Naive thymus-derived CD8-positive, alpha-beta T cell (primary cell): ENCODE measurements around the gene DCUN1D2. TPM values are rescaled to one million over a fixed set of nuclear protein-coding genes. Genes with fewer than 3 reads are reported as not detected.
A peak's percentile ranks its signal among the peaks of the same experiment; 100 is the strongest.

Source experiments
- ATAC-seq, 2 donors: fragments of 150-1000 bp; cut with Tn5 transposase in 1 of 2; sonication (Bioruptor Pico), chemical (Tn5 transposase) in 1 of 2; 1 replicate in 1 of 2; 2 replicates in 1 of 2; pipeline ENCODE4 v1.10.0; 2021; ENCODE audit warnings: mild to moderate bottlenecking in 2 of 2, moderate library complexity in 2 of 2
- POLR2A ChIA-PET: fragments of 350-600 bp; sonication (Branson Sonifier 250); formaldehyde crosslinking; loops from one replicate; lab custom pipeline; 2021; ENCODE audit warnings: antibody characterized with exemption; lab: Charles Lee
- DNase-seq, 10 donors: peaks; one replicate each; pipeline versions ENCODE4 v3.0.0 to v3.0.0-alpha.2; 2020 to 2022
- H3K27ac Mint-ChIP-seq, 10 donors: one replicate each; pipeline ENCODE4 v1.8.0; 2020 to 2022; ENCODE audit warnings: mild to moderate bottlenecking in 10 of 10, mixed read lengths in 10 of 10, moderate library complexity in 4 of 10, inconsistent platforms in 1 of 10
- H3K27me3 Mint-ChIP-seq, 5 donors: one replicate each; pipeline ENCODE4 v1.8.0; 2021 to 2022; ENCODE audit warnings: mixed read lengths in 5 of 5
- H3K36me3 Mint-ChIP-seq, 3 donors: one replicate each; pipeline ENCODE4 v1.8.0; 2020 to 2022; ENCODE audit warnings: mixed read lengths in 3 of 3, mild to moderate bottlenecking in 2 of 3, inconsistent platforms in 1 of 3
- H3K4me1 Mint-ChIP-seq, 4 donors: one replicate each; pipeline ENCODE4 v1.8.0; 2021 to 2022; ENCODE audit warnings: mixed read lengths in 4 of 4
- H3K4me3 Mint-ChIP-seq, 10 donors: one replicate each; pipeline ENCODE4 v1.8.0; 2020 to 2022; ENCODE audit warnings: mild to moderate bottlenecking in 10 of 10, mixed read lengths in 10 of 10, moderate library complexity in 6 of 10, inconsistent platforms in 1 of 10
- H3K9me3 Mint-ChIP-seq, 9 donors: one replicate each; pipeline ENCODE4 v1.8.0; 2020 to 2022; ENCODE audit warnings: mixed read lengths in 9 of 9, mild to moderate bottlenecking in 3 of 9, inconsistent platforms in 1 of 9, moderate library complexity in 1 of 9
- polyA plus RNA-seq, 3 donors: library from polyadenylated mRNA; unstranded; fragments of 300-500 nt; fragmentation: Illumina TruSeq; gene quantifications; one replicate each; pipeline ENCODE4 v1.2.3, GENCODE V29; 2021
- total RNA-seq, 8 experiments: library from RNA in 2 of 8; stranded (reverse) in 2 of 8; gene quantifications; one replicate each; pipeline ENCODE4 v1.2.3 and lab custom pipeline; 2021 to 2026

DCUN1D2 gene
- total and polyA plus RNA-seq, 5 experiments from 2014 or later, result 4.8 to 37.5 (median 11.4) TPM

GRCh38 chr13:113429608-113429985, 60.9 kb downstream of the DCUN1D2 start:
- POLR2A ChIA-PET, result no interaction called here
- H3K4me3 Mint-ChIP-seq, result no peak overlapping the region
- peak overlapping the region in 1 of 10 donors; percentile 27 for H3K27ac Mint-ChIP-seq
- DNase-seq, result no peak
- H3K9me3 Mint-ChIP-seq, result no peaks in the 10 kb centered on the region
- H3K36me3 Mint-ChIP-seq, result no peaks in the 10 kb centered on the region
- ATAC-seq, result no peak
- no peaks in the 10 kb centered on the region for H3K4me1 Mint-ChIP-seq
- peaks cover 0 to 5% (median 0%) of the 10 kb centered on the region in 5 donors for H3K27me3 Mint-ChIP-seq

GRCh38 chr13:113428871-113429607, 61.5 kb downstream of the DCUN1D2 start:
- POLR2A ChIA-PET, result no interaction called here
- H3K27me3 Mint-ChIP-seq, result peaks cover 0 to 5% (median 0%) of the 10 kb centered on the region in 5 donors
- no peak for DNase-seq
- no peak for ATAC-seq
- H3K9me3 Mint-ChIP-seq, result no peaks in the 10 kb centered on the region
- H3K4me1 Mint-ChIP-seq, result no peaks in the 10 kb centered on the region
- no peak overlapping the region for H3K4me3 Mint-ChIP-seq
- H3K36me3 Mint-ChIP-seq, result no peaks in the 10 kb centered on the region
- peak overlapping the region in 1 of 10 donors; percentile 15 for H3K27ac Mint-ChIP-seq

- H3K9me3 Mint-ChIP-seq, result no peaks in the 10 kb centered on the region
These were observed 62.0 kb downstream of the DCUN1D2 start for GRCh38 chr13:113428469-113428865.

GRCh38 chr13:113427562-113428468, 62.7 kb downstream of the DCUN1D2 start:
- H3K27ac Mint-ChIP-seq, result peak overlapping the region in 1 of 10 donors; percentile 34
- no peaks in the 10 kb centered on the region for H3K36me3 Mint-ChIP-seq
- ATAC-seq (no peak), DNase-seq (no peak)
- POLR2A ChIA-PET, result no interaction called here
- H3K4me3 Mint-ChIP-seq, result no peak overlapping the region
- no peaks in the 10 kb centered on the region for H3K9me3 Mint-ChIP-seq
- H3K4me1 Mint-ChIP-seq, result no peaks in the 10 kb centered on the region
- peaks cover 0 to 5% (median 0%) of the 10 kb centered on the region in 5 donors for H3K27me3 Mint-ChIP-seq

More at GRCh38 chr13:113428469-113428865, 62.0 kb downstream of the DCUN1D2 start:
- ATAC-seq (no peak), DNase-seq (no peak)
- Mint-ChIP-seq H3K4me1 (no peaks in the 10 kb centered on the region), H3K27me3 (peaks cover 0 to 5% (median 0%) of the 10 kb centered on the region in 5 donors), H3K4me3 (no peak overlapping the region), H3K27ac (no peak overlapping the region), H3K36me3 (no peaks in the 10 kb centered on the region)
- POLR2A ChIA-PET, result no interaction called here

GRCh38 chr13:113426591-113426986, 63.9 kb downstream of the DCUN1D2 start:
- H3K9me3 Mint-ChIP-seq, result no peaks in the 10 kb centered on the region
- DNase-seq, result no peak
- POLR2A ChIA-PET, result no interaction called here
- no peaks in the 10 kb centered on the region for H3K36me3 Mint-ChIP-seq
- peak overlapping the region in 1 of 10 donors; percentile 33 for H3K27ac Mint-ChIP-seq
- peaks cover 0 to 6% (median 0%) of the 10 kb centered on the region in 5 donors for H3K27me3 Mint-ChIP-seq
- no peak for ATAC-seq
- no peak overlapping the region for H3K4me3 Mint-ChIP-seq
- no peaks in the 10 kb centered on the region for H3K4me1 Mint-ChIP-seq

DNA sequence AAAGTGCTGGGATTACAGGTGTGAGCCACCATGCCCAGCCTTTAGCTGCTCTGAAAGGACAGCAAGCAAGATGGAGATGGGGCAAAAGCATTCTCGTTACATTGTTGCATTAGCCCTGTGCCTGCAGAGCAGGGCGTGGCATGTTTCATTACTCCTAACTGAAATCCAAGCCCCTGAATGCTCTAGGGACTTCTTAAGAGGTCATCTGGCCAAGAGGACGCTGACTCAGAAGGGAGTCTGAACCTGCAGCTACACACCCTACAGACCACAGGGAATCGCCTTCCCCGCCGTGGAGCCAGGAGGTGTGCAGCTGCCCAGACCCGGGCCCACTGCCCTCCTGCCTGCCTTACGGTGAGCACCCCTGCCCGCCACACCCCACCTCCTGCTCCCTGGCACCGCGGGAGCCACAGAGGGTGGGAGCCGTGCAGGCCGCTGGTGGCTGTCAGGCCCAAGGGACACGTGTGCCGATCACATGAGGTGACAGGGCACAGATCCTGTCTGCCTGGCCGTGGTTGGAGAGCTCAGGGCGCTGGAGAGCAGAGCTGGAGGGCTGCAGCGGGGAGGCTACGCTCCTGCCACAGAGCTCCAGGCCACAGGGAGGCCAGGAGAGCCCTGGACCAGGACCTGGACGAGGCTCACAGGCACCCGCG, 64.4 kb downstream of the DCUN1D2 start:
- Mint-ChIP-seq H3K27me3 (peaks cover 0 to 9% (median 0%) of the 10 kb centered on the region in 5 donors), H3K4me1 (no peaks in the 10 kb centered on the region), H3K36me3 (no peaks in the 10 kb centered on the region), H3K9me3 (no peaks in the 10 kb centered on the region), H3K4me3 (no peak overlapping the region), H3K27ac (peak overlapping the region in 1 of 10 donors; percentile 33)
- DNase-seq, result no peak
- POLR2A ChIA-PET, result no interaction called here
- ATAC-seq, result no peak

GRCh38 chr13:113423520-113424163, 66.9 kb downstream of the DCUN1D2 start:
- no peak overlapping the region for H3K27ac Mint-ChIP-seq
- ATAC-seq (no peak), DNase-seq (no peak)
- H3K9me3 Mint-ChIP-seq, result peaks cover 0 to 4% (median 0%) of the 10 kb centered on the region in 9 donors
- no peak overlapping the region for H3K4me3 Mint-ChIP-seq
- POLR2A ChIA-PET, result no interaction called here
- H3K4me1 Mint-ChIP-seq, result no peaks in the 10 kb centered on the region
- H3K27me3 Mint-ChIP-seq, result peaks cover 0 to 25% (median 6%) of the 10 kb centered on the region in 5 donors
- H3K36me3 Mint-ChIP-seq, result no peaks in the 10 kb centered on the region

DNA sequence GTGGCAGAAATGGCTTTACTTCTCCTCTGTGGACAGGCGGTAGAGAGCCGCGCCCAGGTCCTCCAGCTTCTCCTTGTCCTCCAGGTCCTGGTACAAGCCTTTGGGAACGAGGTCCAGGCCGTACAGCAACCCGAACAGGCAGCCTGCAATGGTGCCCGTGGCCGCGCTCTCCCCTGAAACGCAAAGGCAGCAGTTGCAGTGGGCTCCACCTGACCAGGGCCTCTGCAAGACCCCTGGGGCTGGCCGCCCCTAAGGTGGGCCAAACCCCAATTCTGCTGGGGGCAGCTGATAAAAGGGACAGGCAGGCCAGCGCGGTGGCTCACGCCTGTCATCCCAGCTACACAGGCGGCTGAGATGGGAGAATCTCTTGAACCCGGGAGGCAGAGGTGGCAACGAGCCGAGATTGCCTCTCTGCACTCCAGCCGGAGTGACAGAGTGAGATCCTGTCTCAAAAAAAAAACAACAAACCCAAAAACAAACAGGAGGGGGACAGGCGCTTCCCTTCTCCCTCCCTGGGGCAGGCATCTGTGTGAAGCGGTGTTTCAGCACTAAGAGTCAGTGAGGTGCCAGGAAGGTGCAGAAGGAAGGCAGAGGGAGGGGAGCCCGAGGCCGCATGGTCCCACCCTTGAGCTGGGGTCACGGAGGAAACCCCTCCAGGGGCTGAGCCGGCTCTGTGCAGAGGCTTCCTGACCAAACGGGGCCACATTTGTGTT, 67.5 kb downstream of the DCUN1D2 start:
- peaks cover 0 to 4% (median 0%) of the 10 kb centered on the region in 9 donors for H3K9me3 Mint-ChIP-seq
- ATAC-seq (no peak), DNase-seq (no peak)
- H3K36me3 Mint-ChIP-seq, result no peaks in the 10 kb centered on the region
- no peak overlapping the region for H3K27ac Mint-ChIP-seq
- H3K27me3 Mint-ChIP-seq, result peaks cover 0 to 23% (median 6%) of the 10 kb centered on the region in 5 donors
- POLR2A ChIA-PET, result no interaction called here
- H3K4me1 Mint-ChIP-seq, result no peaks in the 10 kb centered on the region
- H3K4me3 Mint-ChIP-seq, result no peak overlapping the region

- POLR2A ChIA-PET, result no interaction called here
- no peak for DNase-seq
- Mint-ChIP-seq H3K4me3 (no peak overlapping the region), H3K27ac (peak overlapping the region in 1 of 10 donors; percentile 18), H3K9me3 (peaks cover 0 to 4% (median 0%) of the 10 kb centered on the region in 9 donors), H3K27me3 (peaks cover 2 to 24% (median 7%) of the 10 kb centered on the region in 5 donors), H3K4me1 (peaks cover 0 to 2% (median 0%) of the 10 kb centered on the region in 4 donors), H3K36me3 (no peaks in the 10 kb centered on the region)
- ATAC-seq, result no peak
These were observed 68.7 kb downstream of the DCUN1D2 start for GRCh38 chr13:113421673-113422270.

DNA sequence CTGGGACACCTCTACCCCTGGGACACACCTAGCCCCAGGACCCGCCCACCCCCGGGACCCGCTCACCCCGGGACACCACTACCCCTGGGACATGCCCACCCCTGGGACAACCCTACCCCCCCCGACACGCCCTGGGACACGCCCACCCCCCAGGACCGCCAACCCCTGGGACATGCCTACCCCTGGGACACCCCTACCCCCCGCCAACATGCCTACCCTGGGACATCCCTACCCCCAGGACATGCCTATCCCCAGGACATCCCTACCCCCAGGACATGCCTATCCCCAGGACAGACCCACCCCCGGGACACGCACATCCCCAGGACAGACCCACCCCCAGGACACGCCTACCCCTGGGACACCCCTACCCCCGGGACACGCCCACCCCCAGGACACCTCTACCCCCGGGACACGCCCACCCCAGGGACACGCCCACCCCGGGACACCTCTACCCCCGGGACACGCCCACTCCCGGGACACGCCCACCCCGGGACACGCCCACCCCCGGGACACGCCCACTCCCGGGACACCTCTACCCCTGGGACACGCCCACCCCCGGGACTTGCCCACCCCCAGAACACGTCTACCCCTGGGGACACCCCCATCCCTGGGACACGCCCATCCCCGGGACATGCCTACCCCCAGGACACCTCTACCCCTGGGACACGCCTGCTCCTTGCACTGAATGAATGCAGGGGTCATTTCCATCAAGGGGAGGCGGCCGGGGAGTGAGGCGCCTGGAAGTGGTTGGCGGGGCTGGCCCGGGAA, 69.5 kb downstream of the DCUN1D2 start:
- Mint-ChIP-seq H3K9me3 (peaks cover 0 to 4% (median 0%) of the 10 kb centered on the region in 9 donors), H3K27me3 (peaks cover 4 to 25% (median 9%) of the 10 kb centered on the region in 5 donors), H3K27ac (no peak overlapping the region), H3K4me1 (peaks cover 0 to 4% (median 0%) of the 10 kb centered on the region in 4 donors), H3K4me3 (no peak overlapping the region), H3K36me3 (no peaks in the 10 kb centered on the region)
- ATAC-seq (no peak), DNase-seq (no peak)
- POLR2A ChIA-PET, result no interaction called here

DNA sequence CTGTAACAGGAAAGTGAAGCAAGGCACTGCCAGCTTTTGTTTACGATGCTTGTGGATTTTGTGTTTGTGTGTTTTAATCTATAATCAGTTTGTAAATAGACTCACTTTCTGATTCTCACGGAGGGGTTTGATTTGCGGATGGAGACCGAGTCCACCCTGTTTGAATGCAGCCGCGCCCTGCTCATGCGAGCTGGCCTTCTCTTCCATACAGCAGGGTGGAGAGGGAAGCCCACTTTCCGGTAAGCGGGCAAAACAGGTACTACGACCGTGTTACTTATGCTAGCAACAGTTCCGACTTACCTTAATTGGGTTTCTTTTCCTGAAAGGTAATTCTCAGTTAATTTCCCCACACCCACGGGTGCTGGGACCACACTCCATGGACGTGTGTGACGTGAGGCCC, 70.3 kb downstream of the DCUN1D2 start:
- DNase-seq (no peak), ATAC-seq (no peak)
- POLR2A ChIA-PET, result no interaction called here
- peaks cover 4 to 24% (median 9%) of the 10 kb centered on the region in 5 donors for H3K27me3 Mint-ChIP-seq
- H3K4me1 Mint-ChIP-seq, result peaks cover 0 to 4% (median 0%) of the 10 kb centered on the region in 4 donors
- H3K36me3 Mint-ChIP-seq, result no peaks in the 10 kb centered on the region
- peak overlapping the region in 1 of 10 donors; percentile 29 for H3K27ac Mint-ChIP-seq
- no peak overlapping the region for H3K4me3 Mint-ChIP-seq
- peaks cover 0 to 4% (median 0%) of the 10 kb centered on the region in 9 donors for H3K9me3 Mint-ChIP-seq
